Thymus (tissue), 11 donors: ENCODE data around the gene MANBA. TPM values are rescaled to one million over a fixed set of nuclear protein-coding genes. Genes with fewer than 3 reads are reported as not detected.
"Not testable (repeated sequence)": the region's sequence is repeated elsewhere in the genome, so short reads cannot be mapped to it uniquely, and the experiment has no call there.

Experiments used
- DNase-seq, 9 donors: peaks; one replicate each; pipeline ENCODE4 v3.0.0-alpha.2; 2013; ENCODE audit warnings: low spot score in 9 of 9, low read depth in 6 of 9, missing footprints in 1 of 9
- H3K27ac ChIP-seq, 2 donors: one replicate each; pipeline ENCODE4 v1.5.1; 2013; ENCODE audit warnings: control low read depth in 1 of 2, low read depth in 1 of 2, low read length in 1 of 2, mild to moderate bottlenecking in 1 of 2, moderate library complexity in 1 of 2
- H3K27me3 ChIP-seq, 2 donors: one replicate each; pipeline ENCODE4 v1.5.1; 2013; ENCODE audit warnings: low read length in 1 of 2; ENCODE audit not compliant: control insufficient read depth in 2 of 2, insufficient read depth in 1 of 2
- H3K36me3 ChIP-seq, 2 donors: one replicate each; pipeline ENCODE4 v1.5.1; 2013; ENCODE audit warnings: low read length in 1 of 2, mild to moderate bottlenecking in 1 of 2, moderate library complexity in 1 of 2; ENCODE audit not compliant: control insufficient read depth in 2 of 2, insufficient read depth in 2 of 2
- H3K4me1 ChIP-seq, 2 donors: one replicate each; pipeline ENCODE4 v1.5.1; 2013; ENCODE audit warnings: low read length in 2 of 2; ENCODE audit not compliant: control insufficient read depth in 2 of 2, insufficient read depth in 2 of 2
- H3K4me3 ChIP-seq, 2 donors: one replicate each; pipeline ENCODE4 v1.5.1; 2013; ENCODE audit warnings: low read length in 2 of 2, control low read depth in 1 of 2, mild to moderate bottlenecking in 1 of 2
- H3K9me3 ChIP-seq, 2 donors: one replicate each; pipeline ENCODE4 v1.5.1; 2013; ENCODE audit warnings: low read length in 1 of 2, mild to moderate bottlenecking in 1 of 2; ENCODE audit not compliant: control insufficient read depth in 2 of 2, insufficient read depth in 1 of 2
- WGBS: extraction: QIAGEN DNeasy Blood & Tissue Kit; methylation state at CpG from one replicate; pipeline ENCODE4 v1.1.7; 2013; 5-methylcytosine and 5-hydroxymethylcytosine counted together
- polyA plus RNA-seq: library from polyadenylated mRNA; stranded (reverse); fragments of 200-250 nt; gene quantifications from one replicate; pipeline ENCODE4 v1.2.3, GENCODE V29; 2013
- total RNA-seq: library from RNA; stranded (reverse); fragments of 120-200 nt; gene quantifications from one replicate; pipeline ENCODE4 v1.2.4, GENCODE V29; 2013
- donor health status: healthy.

Gene MANBA
- total and polyA plus RNA-seq, 2 donors, result 19.0 to 19.7 TPM

DNA sequence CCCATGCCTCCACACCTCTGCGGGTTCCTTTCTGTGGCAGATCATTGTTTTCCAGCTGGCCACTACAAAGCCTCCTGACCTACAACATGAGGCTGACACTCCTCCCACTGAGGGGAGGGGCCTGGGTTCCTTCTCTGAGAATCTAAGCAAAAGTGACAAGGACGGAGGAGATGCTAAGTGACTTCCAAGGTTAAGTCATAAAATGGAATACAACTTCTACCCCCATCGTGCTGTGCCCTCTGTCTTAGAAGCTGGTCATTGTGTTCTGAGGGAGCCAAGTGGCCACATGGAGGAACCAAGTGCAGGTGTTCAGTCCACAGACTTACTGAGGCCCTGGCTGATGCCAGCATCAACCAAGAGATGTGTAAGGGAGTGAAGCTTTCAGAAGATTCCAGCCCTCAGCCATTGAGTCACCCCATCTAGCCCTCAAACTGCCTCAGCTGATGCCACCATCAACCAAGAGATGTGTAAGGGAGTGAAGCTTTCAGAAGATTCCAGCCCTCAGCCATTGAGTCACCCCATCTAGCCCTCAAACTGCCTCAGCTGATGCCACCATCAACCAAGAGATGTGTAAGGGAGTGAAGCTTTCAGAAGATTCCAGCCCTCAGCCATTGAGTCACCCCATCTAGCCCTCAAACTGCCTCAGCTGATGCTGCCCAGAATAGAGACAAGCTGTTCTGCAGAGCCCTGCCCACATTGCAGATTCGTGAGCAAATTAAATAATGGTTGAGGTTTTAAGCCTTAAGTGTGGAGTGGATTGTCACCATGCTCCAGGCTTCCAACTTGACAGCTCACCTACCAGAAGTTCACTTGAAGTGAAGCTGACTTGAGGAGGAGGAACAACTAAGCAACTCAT, 140.8 kb downstream of the MANBA start:
- H3K4me1 ChIP-seq, result peaks cover 0 to 27% of the 10 kb centered on the region in 2 donors
- H3K27ac ChIP-seq, H3K27me3 ChIP-seq, H3K4me3 ChIP-seq, DNase-seq, H3K36me3 ChIP-seq, H3K9me3 ChIP-seq: not testable (repeated sequence)
- WGBS, result 93% methylated on average over 4 of the region's 4 CpGs

DNA sequence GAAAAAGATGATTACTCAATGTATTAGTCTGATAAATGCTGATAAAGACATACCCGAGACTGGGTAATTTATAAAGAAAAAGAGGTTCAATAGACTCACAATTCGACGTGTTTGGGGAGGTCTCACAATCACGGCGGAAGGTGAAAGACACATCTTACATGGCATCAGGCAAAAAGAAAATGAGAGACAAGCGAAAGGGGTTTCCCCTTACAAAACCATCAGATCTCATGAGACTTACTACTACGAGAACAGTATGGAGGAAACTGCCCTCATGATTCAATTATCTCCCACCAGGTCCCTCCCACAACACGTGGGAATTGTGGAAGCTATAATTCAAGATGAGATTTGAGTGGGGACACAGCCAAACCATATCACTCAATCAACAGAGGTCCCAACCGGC, 141.7 kb downstream of the MANBA start:
- H3K9me3 ChIP-seq, H3K27ac ChIP-seq, H3K4me3 ChIP-seq, H3K27me3 ChIP-seq, DNase-seq: not testable (repeated sequence)
- 72% methylated on average over 9 of the region's 9 CpGs for WGBS
- Histone ChIP-seq H3K4me1 (peaks cover 0 to 27% of the 10 kb centered on the region in 2 donors), H3K36me3 (peaks cover 10 to 18% of the 10 kb centered on the region in 2 donors)

DNA sequence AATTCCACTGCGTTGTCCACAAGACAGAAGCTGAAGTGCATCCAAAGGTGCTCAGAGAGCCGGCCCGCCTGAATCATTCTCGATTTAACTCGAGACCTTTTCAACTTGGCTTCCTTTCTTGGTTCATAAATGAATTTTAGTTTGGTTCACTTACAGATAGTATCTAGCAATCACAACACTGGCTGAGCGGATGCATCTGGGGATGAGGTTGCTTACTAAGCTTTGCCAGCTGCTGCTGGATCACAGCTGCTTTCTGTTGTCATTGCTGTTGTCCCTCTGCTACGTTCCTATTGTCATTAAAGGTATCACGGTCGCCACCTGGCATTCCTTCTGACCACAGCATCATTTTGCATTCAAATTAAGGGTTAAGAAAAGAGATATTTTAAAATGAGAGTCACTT, 144.1 kb downstream of the MANBA start:
- Histone ChIP-seq H3K9me3 (no peaks in the 10 kb centered on the region), H3K4me1 (peaks cover 8 to 40% of the 10 kb centered on the region in 2 donors), H3K27me3 (no peaks in the 10 kb centered on the region), H3K27ac (peak overlapping the region in 1 of 2 donors; percentile 34), H3K4me3 (no peak overlapping the region), H3K36me3 (peaks cover 10 to 31% of the 10 kb centered on the region in 2 donors)
- 61% methylated on average over 9 of the region's 9 CpGs for WGBS
- DNase-seq, result peak in 4 of 9 donors; percentile 39 to 81 (median 61)

DNA sequence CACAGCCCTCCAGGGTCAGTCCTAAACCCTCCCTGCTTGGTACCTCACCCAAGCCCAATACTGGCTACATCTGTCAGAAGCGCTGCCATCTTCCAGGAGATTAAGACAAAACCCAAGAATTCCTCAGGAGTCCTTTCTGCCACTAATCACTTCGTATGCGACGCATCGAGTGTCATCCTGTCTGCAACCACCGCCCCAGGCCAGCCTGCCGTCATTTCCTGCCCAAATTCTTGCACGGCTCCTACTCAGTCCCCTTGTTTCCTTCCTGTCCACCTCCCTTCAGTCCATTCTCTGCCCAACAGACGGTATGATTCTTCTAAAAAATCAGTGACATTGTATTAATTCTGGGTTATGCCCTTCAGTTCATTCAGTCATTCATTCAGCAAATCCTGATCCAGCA, 146.0 kb downstream of the MANBA start:
- H3K36me3 ChIP-seq, result peaks cover 13 to 44% of the 10 kb centered on the region in 2 donors
- H3K4me1 ChIP-seq, result peaks cover 8 to 44% of the 10 kb centered on the region in 2 donors
- H3K9me3 ChIP-seq, result no peaks in the 10 kb centered on the region
- no peak overlapping the region for H3K4me3 ChIP-seq
- no peaks in the 10 kb centered on the region for H3K27me3 ChIP-seq
- 97% methylated on average over 9 of the region's 9 CpGs for WGBS
- no peak for DNase-seq
- H3K27ac ChIP-seq, result peak overlapping the region in 1 of 2 donors; percentile 10

DNA sequence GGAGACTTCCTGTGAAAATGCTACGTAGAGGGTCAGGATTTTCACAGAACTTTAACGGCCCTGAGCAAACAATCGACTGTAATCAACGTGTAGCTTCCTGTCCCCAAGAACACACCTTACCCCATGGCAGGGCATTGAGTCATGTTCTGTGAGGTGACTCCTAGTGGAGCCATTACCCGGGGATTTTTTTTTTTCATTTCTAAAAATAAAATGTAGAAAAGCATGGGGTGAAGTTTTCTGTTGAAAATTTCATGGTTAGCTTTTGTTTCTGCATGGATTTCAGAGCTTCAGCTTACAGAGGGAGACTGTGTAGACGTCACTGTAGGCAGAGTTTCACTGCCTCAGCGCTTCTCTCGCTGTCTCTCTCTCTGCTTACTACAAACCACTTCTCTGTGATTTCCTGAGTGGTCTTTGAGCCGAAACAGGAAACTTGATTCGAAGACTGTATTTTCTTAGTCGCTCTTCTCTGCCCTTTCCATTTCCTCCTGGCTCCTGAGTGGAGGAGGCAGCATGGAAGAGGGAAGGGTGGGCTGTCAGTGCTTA, 147.9 kb downstream of the MANBA start:
- WGBS, result 12% methylated on average over 11 of the region's 11 CpGs
- H3K27ac ChIP-seq, result peak overlapping the region; percentile 75 to 94
- peak in 5 of 9 donors; percentile 45 to 82 (median 50) for DNase-seq
- H3K9me3 ChIP-seq, result no peaks in the 10 kb centered on the region
- H3K4me1 ChIP-seq, result peaks cover 8 to 44% of the 10 kb centered on the region in 2 donors
- H3K36me3 ChIP-seq, result peaks cover 13 to 57% of the 10 kb centered on the region in 2 donors
- no peak overlapping the region for H3K4me3 ChIP-seq
- no peaks in the 10 kb centered on the region for H3K27me3 ChIP-seq

DNA sequence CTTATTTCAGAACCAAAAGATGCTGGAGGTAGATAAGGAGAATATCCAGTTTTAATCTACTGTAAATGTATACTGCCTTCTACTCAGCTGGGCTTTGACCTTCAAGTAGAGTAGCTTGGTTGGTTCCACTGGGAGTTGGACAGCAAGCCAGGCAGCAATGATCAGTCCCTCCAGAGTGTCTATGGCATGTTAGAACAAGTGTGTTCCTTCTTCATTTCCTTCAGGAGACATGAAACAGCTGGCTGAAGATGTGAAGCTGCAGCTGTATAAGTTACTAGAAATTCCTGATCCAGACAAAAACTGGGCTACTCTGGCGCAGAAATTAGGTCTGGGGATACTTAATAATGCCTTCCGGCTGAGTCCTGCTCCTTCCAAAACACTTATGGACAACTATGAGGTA, 148.6 kb downstream of the MANBA start:
- Histone ChIP-seq H3K27ac (peak overlapping the region; percentile 75 to 94), H3K9me3 (no peaks in the 10 kb centered on the region), H3K4me3 (no peak overlapping the region), H3K4me1 (peaks cover 8 to 44% of the 10 kb centered on the region in 2 donors), H3K36me3 (peaks cover 13 to 63% of the 10 kb centered on the region in 2 donors), H3K27me3 (no peaks in the 10 kb centered on the region)
- no peak for DNase-seq
- WGBS, result 96% methylated on average over 2 of the region's 2 CpGs

DNA sequence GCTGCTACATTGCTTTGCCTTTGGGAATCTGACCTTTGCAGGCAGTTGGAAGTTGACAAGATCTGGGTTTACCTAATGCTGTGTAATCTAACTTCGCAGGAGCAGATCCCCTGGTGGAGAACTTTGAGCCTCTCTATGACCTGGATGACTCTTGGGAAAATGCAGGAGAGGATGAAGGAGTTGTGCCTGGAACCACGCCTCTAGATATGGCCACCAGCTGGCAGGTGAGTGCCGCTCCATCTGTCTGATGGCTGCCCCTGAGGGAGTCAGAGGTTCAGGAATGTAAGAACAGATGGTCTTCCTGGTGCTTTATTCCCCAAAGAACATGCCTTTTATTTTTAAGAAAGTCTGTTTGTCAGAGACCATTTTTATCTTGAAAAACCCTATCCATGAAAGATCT, 150.3 kb downstream of the MANBA start:
- H3K27me3 ChIP-seq, result no peaks in the 10 kb centered on the region
- 97% methylated on average over 3 of the region's 3 CpGs for WGBS
- DNase-seq, result no peak
- H3K4me3 ChIP-seq, result no peak overlapping the region
- H3K36me3 ChIP-seq, result peaks cover 13 to 64% of the 10 kb centered on the region in 2 donors
- H3K9me3 ChIP-seq, result no peaks in the 10 kb centered on the region
- H3K27ac ChIP-seq, result no peak overlapping the region
- peaks cover 8 to 35% of the 10 kb centered on the region in 2 donors for H3K4me1 ChIP-seq

DNA sequence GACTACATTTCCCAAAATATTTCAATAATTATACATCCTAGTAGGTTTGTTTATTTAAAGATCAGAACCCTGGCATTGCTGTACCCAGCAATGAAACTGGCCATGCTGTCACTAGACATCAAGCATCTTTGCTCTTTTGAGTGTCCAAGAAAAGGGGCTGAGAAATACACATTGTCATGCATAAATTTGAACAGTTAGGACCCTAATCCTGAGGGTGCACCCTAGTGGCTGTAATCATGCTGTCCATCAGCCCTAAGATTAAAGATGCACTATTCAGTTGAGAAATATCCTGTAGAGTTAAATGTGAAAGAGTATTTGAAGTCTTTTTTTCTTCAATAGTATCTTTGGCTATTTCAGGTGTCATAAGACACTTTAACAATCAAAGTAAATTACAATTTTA, 150.8 kb downstream of the MANBA start:
- Histone ChIP-seq H3K27ac (no peak overlapping the region), H3K36me3 (peaks cover 10 to 65% of the 10 kb centered on the region in 2 donors), H3K9me3 (no peaks in the 10 kb centered on the region), H3K4me3 (no peak overlapping the region), H3K27me3 (no peaks in the 10 kb centered on the region), H3K4me1 (peaks cover 8 to 35% of the 10 kb centered on the region in 2 donors)
- DNase-seq, result no peak

DNA sequence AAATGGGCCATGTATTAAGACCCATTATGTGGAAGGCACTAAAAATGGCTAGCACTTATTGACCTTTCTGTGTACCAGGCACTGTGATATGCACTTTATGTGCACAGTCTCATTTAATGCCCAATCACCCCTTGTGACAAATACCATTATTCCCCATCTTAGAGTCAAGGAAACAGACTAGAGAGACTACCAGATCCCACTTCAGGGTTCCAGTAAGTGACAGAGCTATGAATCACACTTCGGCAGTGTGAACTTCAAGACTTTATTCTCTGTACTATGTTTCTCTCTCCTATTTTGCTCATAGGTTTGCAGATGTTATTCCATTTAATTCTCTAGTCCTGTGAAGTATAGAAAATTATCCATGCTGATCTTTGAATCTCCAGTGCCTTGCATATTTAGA, 152.6 kb downstream of the MANBA start:
- H3K27ac ChIP-seq, result no peak overlapping the region
- no peaks in the 10 kb centered on the region for H3K9me3 ChIP-seq
- WGBS, result 97% methylated on average over 1 of the region's 1 CpG

More for the DNA sequence above, 152.6 kb downstream of the MANBA start:
- peaks cover 3 to 57% of the 10 kb centered on the region in 2 donors for H3K36me3 ChIP-seq
- H3K27me3 ChIP-seq, result no peaks in the 10 kb centered on the region
- no peak for DNase-seq
- no peak overlapping the region for H3K4me3 ChIP-seq
- peaks cover 6 to 27% of the 10 kb centered on the region in 2 donors for H3K4me1 ChIP-seq
